Medulla oblongata (tissue), 1 donor: ENCODE measurements around the gene SLC39A3.
A peak's percentile ranks its signal among the peaks of the same experiment; 100 is the strongest.

Experiments
- DNase-seq: peaks from one replicate; pipeline ENCODE4 v3.0.0-alpha.2; 2015; ENCODE audit errors: extremely low spot score

The SLC39A3 gene

GRCh38 chr19:2703077-2703437, 36.8 kb downstream of the SLC39A3 start:
- no peak for DNase-seq

- peak; percentile 95 for DNase-seq
Measured at GRCh38 chr19:2702170-2703076, 37.4 kb downstream of the SLC39A3 start, which contains the start of gene GNG7. GNG7 (minus strand) TSS chr19:2702694; CDS start chr19:2520688, 182,006 bp downstream.

GRCh38 chr19:2701361-2702169, 38.3 kb downstream of the SLC39A3 start:
- DNase-seq: no peak

GRCh38 chr19:2700660-2701360, 39.0 kb downstream of the SLC39A3 start:
- peak; percentile 50 for DNase-seq

GRCh38 chr19:2699413-2700140, 40.2 kb downstream of the SLC39A3 start:
- no peak for DNase-seq

- no peak for DNase-seq
Measured at GRCh38 chr19:2694196-2694595, 45.6 kb downstream of the SLC39A3 start.

- no peak for DNase-seq
Measured at GRCh38 chr19:2693492-2694160, 46.2 kb downstream of the SLC39A3 start.

GRCh38 chr19:2691951-2692350, 47.9 kb downstream of the SLC39A3 start:
- peak; percentile 91 for DNase-seq

- DNase-seq: no peak
Measured at GRCh38 chr19:2690856-2691255, 49.0 kb downstream of the SLC39A3 start.

- no peak for DNase-seq
Measured at GRCh38 chr19:2686360-2686759, 53.5 kb downstream of the SLC39A3 start.

- no peak for DNase-seq
Measured at GRCh38 chr19:2685204-2685704, 54.6 kb downstream of the SLC39A3 start.

- no peak for DNase-seq
Measured at GRCh38 chr19:2683430-2684003, 56.3 kb downstream of the SLC39A3 start.
